Measurements from ENCODE around the gene GGN. TPM values are rescaled to one million over a fixed set of nuclear protein-coding genes. Genes with fewer than 3 reads are reported as not detected.

Gene GGN
- total and polyA plus RNA-seq, 2 of the 13 experiments (the other 11 are each of a cell fraction or from before 2014, with no cell fraction given): not detected

- TF ChIP-seq HMG20B (CRISPR knock-in tag; conservative IDR thresholded peaks at IDR 0.05) (no peak), POGZ (CRISPR knock-in tag; IDR thresholded peaks at IDR 0.05) (0 out of 2 replicates have a peak, but pooled peaks have one; percentile 22), ZNF235 (CRISPR knock-in tag; IDR thresholded peaks at IDR 0.05; ENCODE audit: borderline replicate concordance) (0 out of 2 replicates have a peak, but pooled peaks have one; percentile 58), NR2C2 (CRISPR knock-in tag; IDR thresholded peaks at IDR 0.05; ENCODE audit: borderline replicate concordance) (0 out of 2 replicates have a peak, but pooled peaks have one; percentile 10), ZSCAN25 (CRISPR knock-in tag; IDR thresholded peaks at IDR 0.05) (peak; percentile 71), ZNF501 (CRISPR knock-in tag; IDR thresholded peaks at IDR 0.05) (no peak), ZNF790 (CRISPR knock-in tag; IDR thresholded peaks at IDR 0.05; ENCODE audit: borderline replicate concordance) (0 out of 2 replicates have a peak, but pooled peaks have one; percentile 61), GABPB1 (CRISPR knock-in tag; IDR thresholded peaks at IDR 0.05) (peak; percentile 76), PCBP2 (optimal IDR thresholded peaks at IDR 0.05; ENCODE audit: low read depth, low read length, poor library complexity, severe bottlenecking) (peak; percentile 67), DRAP1 (CRISPR knock-in tag; IDR thresholded peaks at IDR 0.05) (peak; percentile 45; the same call in 1 of the 2 replicates), ZNF609 (CRISPR knock-in tag; IDR thresholded peaks at IDR 0.05; ENCODE audit: borderline replicate concordance) (no peak), GATAD1 (CRISPR knock-in tag; IDR thresholded peaks at IDR 0.05) (no peak), TAF1 (CRISPR knock-in tag; IDR thresholded peaks at IDR 0.05) (no peak), REL (CRISPR knock-in tag; conservative IDR thresholded peaks at IDR 0.05) (0 out of 2 replicates have a peak, but pooled peaks have one; percentile 19), GABPA (IDR thresholded peaks at IDR 0.05; ENCODE audit: low read depth, low read length) (peak; percentile 32), GABPA (CRISPR knock-in tag; IDR thresholded peaks at IDR 0.05; ENCODE audit: low read depth) (peak; percentile 73), SIN3A (IDR thresholded peaks at IDR 0.05; ENCODE audit: borderline replicate concordance, low read depth, low read length) (0 out of 2 replicates have a peak, but pooled peaks have one; percentile 10), NFIC (IDR thresholded peaks at IDR 0.05; ENCODE audit: low read length) (no peak), ZNF670 (CRISPR knock-in tag; IDR thresholded peaks at IDR 0.05; ENCODE audit: borderline replicate concordance) (peak; percentile 67; the same call in 1 of the 2 replicates), ARID3A (IDR thresholded peaks at IDR 0.05; ENCODE audit: low read depth, low read length) (no peak), ZNF333 (CRISPR knock-in tag; IDR thresholded peaks at IDR 0.05; ENCODE audit: borderline replicate concordance) (peak; percentile 28; the same call in 1 of the 2 replicates)
Observed at GRCh38 chr19:38335949-38336637, 51.7 kb downstream of the GGN start (continued).
